ENCODE measurements around the gene LGALS3BP. TPM values are rescaled to one million over a fixed set of nuclear protein-coding genes. Genes with fewer than 3 reads are reported as not detected.

The LGALS3BP gene
- total RNA-seq, 1 experiment from 2014 or later, result 288 TPM

- no peak for DNase-seq (ENCODE audit: low read depth)
Measured at GRCh38 chr17:78981010-78981888, 1.5 kb upstream of the LGALS3BP start.

GRCh38 chr17:78980624-78980972, 875 bp upstream of the LGALS3BP start:
- DNase-seq (ENCODE audit: low read depth), result no peak

GRCh38 chr17:78977997-78978973, 1.4 kb downstream of the LGALS3BP start:
- DNase-seq (ENCODE audit: low read depth), result no peak

- no peak for DNase-seq (ENCODE audit: low read depth)
Measured at GRCh38 chr17:78977681-78977943, 2.1 kb downstream of the LGALS3BP start.

GRCh38 chr17:78976907-78977680, 2.6 kb downstream of the LGALS3BP start:
- no peak for DNase-seq (ENCODE audit: low read depth)

- DNase-seq (ENCODE audit: low read depth), result no peak
Measured at GRCh38 chr17:78974635-78975591, 4.8 kb downstream of the LGALS3BP start.

GRCh38 chr17:78973792-78974520, 5.8 kb downstream of the LGALS3BP start:
- no peak for DNase-seq (ENCODE audit: low read depth)

GRCh38 chr17:78973196-78973595, 6.5 kb downstream of the LGALS3BP start:
- peak; percentile 36 for DNase-seq (ENCODE audit: low read depth)

- DNase-seq (ENCODE audit: low read depth), result no peak
Measured at GRCh38 chr17:78972507-78973105, 7.1 kb downstream of the LGALS3BP start.

- no peak for DNase-seq (ENCODE audit: low read depth)
Measured at GRCh38 chr17:78971756-78972506, 7.8 kb downstream of the LGALS3BP start.

GRCh38 chr17:78970834-78971755, 8.6 kb downstream of the LGALS3BP start:
- peak; percentile 84 for DNase-seq (ENCODE audit: low read depth)

- no peak for DNase-seq (ENCODE audit: low read depth)
Measured at GRCh38 chr17:78969865-78970264, 9.9 kb downstream of the LGALS3BP start.

- DNase-seq (ENCODE audit: low read depth), result peak; percentile 35
Measured at GRCh38 chr17:78967782-78968362, 11.9 kb downstream of the LGALS3BP start.

GRCh38 chr17:78966910-78967600, 12.7 kb downstream of the LGALS3BP start:
- no peak for DNase-seq (ENCODE audit: low read depth)

- DNase-seq (ENCODE audit: low read depth), result no peak
Measured at GRCh38 chr17:78966123-78966813, 13.5 kb downstream of the LGALS3BP start.

GRCh38 chr17:78965491-78965924, 14.2 kb downstream of the LGALS3BP start:
- DNase-seq (ENCODE audit: low read depth), result no peak
